ENCODE measurements around the gene RNF135. TPM values are rescaled to one million over a fixed set of nuclear protein-coding genes. Genes with fewer than 3 reads are reported as not detected.
A peak's percentile ranks its signal among the peaks of the same experiment; 100 is the strongest.

Gene RNF135
- polyA plus RNA-seq, 2 of the 4 experiments (the other 2 are of a cell fraction) = 25.8 to 35.0 TPM

DNA sequence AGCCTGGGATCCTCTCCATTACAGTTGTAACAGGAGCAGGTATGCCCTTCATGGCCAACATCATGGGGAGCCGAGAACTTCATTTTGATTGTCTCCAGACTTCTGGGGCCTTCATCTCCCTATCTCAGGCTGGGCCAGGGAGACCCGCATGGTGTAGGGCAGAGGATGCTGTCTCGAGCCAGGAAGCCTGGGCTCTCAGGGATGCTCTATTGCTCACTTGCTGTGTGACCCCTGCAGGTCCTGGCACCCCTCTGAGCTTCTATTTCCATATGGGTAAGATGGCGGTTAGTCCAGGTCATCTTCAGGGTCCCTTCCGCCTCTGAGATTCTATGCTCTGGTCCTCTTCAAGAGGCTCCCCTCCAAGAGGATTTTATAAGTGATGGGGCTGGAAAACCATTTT lies 20.6 kb upstream of the RNF135 start:
- ChIA-PET CTCF (interaction anchor here (0.7 to 1.2 kb wide), 2 partner anchors 16 to 489 kb away, joined by 3 read pairs; no protein-coding TSS in a partner anchor), POLR2A (no interaction called here)
- Histone ChIP-seq H3K4me2 (peak overlapping the region; percentile 15; the same call in 1 of the 3 replicates), H3K4me1 (peaks cover 11% of the 10 kb centered on the region), H3K27ac (0 out of 6 replicates have a peak overlapping the region, but pooled peaks of 1 of the 2 experiments have one; percentile 4), H3K9me3 (no peaks in the 10 kb centered on the region), H3K4me3 (no peak overlapping the region)
- FAIRE-seq (no peak), ATAC-seq (peak in 1 of 2 experiments; percentile 12; a peak in 1 of 6 replicates), DNase-seq (ENCODE audit: low read depth in 1 of 2, low spot score in 1 of 2) (no peak)
- TF ChIP-seq JUNB (IDR thresholded peaks at IDR 0.05) = no peak
- TF ChIP-seq CBX8 (IDR thresholded peaks at IDR 0.05) = no peak
- TF ChIP-seq CHD2 (IDR thresholded peaks at IDR 0.05; ENCODE audit: low read length, partially characterized antibody) = no peak
- no peak for TF ChIP-seq RCOR1 (IDR thresholded peaks at IDR 0.05; ENCODE audit: low read depth, low read length)
- no peak for TF ChIP-seq CEBPB (IDR thresholded peaks at IDR 0.05)
- TF ChIP-seq CTCF (IDR thresholded peaks at IDR 0.05) = no peak
- TF ChIP-seq, protein P1, sequence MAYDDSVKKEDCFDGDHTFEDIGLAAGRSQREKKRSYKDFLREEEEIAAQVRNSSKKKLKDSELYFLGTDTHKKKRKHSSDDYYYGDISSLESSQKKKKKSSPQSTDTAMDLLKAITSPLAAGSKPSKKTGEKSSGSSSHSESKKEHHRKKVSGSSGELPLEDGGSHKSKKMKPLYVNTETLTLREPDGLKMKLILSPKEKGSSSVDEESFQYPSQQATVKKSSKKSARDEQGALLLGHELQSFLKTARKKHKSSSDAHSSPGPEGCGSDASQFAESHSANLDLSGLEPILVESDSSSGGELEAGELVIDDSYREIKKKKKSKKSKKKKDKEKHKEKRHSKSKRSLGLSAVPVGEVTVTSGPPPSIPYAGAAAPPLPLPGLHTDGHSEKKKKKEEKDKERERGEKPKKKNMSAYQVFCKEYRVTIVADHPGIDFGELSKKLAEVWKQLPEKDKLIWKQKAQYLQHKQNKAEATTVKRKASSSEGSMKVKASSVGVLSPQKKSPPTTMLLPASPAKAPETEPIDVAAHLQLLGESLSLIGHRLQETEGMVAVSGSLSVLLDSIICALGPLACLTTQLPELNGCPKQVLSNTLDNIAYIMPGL (CRISPR knock-in tag; IDR thresholded peaks at IDR 0.05; ENCODE audit: borderline replicate concordance) = no peak
- TF ChIP-seq HDAC2 (IDR thresholded peaks at IDR 0.05) = no peak
- no peak for TF ChIP-seq POLR2AphosphoS2 (conservative IDR thresholded peaks at IDR 0.05; ENCODE audit: low read length)
- TF ChIP-seq, protein P2, sequence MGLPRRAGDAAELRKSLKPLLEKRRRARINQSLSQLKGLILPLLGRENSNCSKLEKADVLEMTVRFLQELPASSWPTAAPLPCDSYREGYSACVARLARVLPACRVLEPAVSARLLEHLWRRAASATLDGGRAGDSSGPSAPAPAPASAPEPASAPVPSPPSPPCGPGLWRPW (IDR thresholded peaks at IDR 0.05) = no peak
- TF ChIP-seq, protein P3, sequence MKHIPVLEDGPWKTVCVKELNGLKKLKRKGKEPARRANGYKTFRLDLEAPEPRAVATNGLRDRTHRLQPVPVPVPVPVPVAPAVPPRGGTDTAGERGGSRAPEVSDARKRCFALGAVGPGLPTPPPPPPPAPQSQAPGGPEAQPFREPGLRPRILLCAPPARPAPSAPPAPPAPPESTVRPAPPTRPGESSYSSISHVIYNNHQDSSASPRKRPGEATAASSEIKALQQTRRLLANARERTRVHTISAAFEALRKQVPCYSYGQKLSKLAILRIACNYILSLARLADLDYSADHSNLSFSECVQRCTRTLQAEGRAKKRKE (CRISPR knock-in tag; IDR thresholded peaks at IDR 0.05; ENCODE audit: low read depth) = no peak
- TF ChIP-seq RARB (CRISPR knock-in tag; IDR thresholded peaks at IDR 0.05) = no peak
- no peak for TF ChIP-seq ZNF302 (CRISPR knock-in tag; IDR thresholded peaks at IDR 0.05)
- TF ChIP-seq SMC3 (IDR thresholded peaks at IDR 0.05) = no peak
- TF ChIP-seq BHLHE40 (IDR thresholded peaks at IDR 0.05; ENCODE audit: low read depth, low read length) = no peak
- WGBS (ENCODE audit: missing lambda C conversion rate) = 93% methylated on average over 5 of the region's 5 CpGs

DNA sequence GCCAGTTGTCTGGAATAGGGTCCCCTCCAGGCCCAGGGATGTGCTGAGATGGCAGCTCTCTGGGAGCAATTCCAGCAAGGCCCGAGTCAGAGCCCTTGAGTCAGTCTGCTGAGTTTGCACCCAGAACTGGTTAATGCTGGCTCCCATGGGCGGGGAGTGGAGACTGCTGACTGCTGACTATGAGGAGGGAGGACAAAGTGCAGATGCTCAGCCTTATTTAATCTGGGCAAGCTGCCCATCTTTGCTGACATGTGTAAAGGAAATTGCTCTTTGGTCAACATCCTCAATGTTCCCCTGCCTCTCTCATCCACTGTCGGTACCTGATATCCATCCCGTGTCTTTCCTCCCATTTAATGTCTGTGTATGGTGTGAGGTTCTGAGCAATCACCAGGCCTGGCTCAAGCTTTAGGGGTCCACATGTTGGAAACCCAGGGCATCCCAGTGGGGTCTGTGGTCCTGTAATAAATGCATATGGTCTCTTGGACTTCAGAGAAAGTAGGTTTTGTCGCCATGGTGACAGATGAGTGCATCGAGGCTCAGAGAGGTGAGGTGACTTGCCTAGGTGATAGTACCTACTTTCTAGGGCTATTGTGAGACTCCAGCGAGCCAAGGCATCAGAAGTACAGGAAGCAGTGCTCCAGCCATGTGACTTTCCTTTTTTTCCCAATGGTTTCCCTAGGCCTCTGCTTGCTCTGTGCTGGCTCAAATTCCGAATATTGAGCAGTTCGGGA lies 20.0 kb upstream of the RNF135 start:
- POLR2A ChIA-PET = no interaction called here
- Histone ChIP-seq H3K27ac (0 out of 6 replicates have a peak overlapping the region, but pooled peaks of 1 of the 2 experiments have one; percentile 4), H3K4me3 (no peak overlapping the region), H3K9me3 (no peaks in the 10 kb centered on the region), H3K4me1 (peaks cover 11% of the 10 kb centered on the region), H3K4me2 (peak overlapping the region; percentile 15; the same call in 1 of the 3 replicates)
- CTCF ChIA-PET = interaction anchor here (1.2 to 1.3 kb wide), 2 partner anchors 10 to 16 kb away, joined by 3 to 6 read pairs; no protein-coding TSS in a partner anchor
- ATAC-seq = peak; percentile 69 to 85
- peak in 1 of 2 experiments; percentile 81 for DNase-seq (ENCODE audit: low read depth in 1 of 2, low spot score in 1 of 2)
- 70% methylated on average over 9 of the region's 9 CpGs for WGBS (ENCODE audit: missing lambda C conversion rate)
- FAIRE-seq = no peak
- TF ChIP-seq MAFK (IDR thresholded peaks at IDR 0.05; ENCODE audit: partially characterized antibody) (peak; percentile 82), SMC3 (IDR thresholded peaks at IDR 0.05) (no peak)

All from A549 (cell line).